SK-N-SH (cell line): ENCODE results near the gene GRXCR2. TPM values are rescaled to one million over a fixed set of nuclear protein-coding genes. Genes with fewer than 3 reads are reported as not detected.

ENCODE experiments used
- CTCF ChIA-PET: fragments of 300-600, 350-600 bp; formaldehyde crosslinking; extraction: SDS; loops from one replicate; lab custom pipeline; 2021; lab: Yijun Ruan, JAX
- POLR2A ChIA-PET: fragments of 350-600 bp; sonication (Branson Sonifier 250); formaldehyde crosslinking; extraction: SDS; loops from one replicate; lab custom pipeline; 2020; ENCODE audit warnings: antibody characterized with exemption, inconsistent platforms; lab: Yijun Ruan, JAX
- DNase-seq: peaks from one replicate; pipeline ENCODE4 v3.0.0; 2012
- H2AFZ ChIP-seq: fragments of 200-600 bp; sonication (generic); 2 replicates; pipeline ENCODE4 v1.8.1; 2016; ENCODE audit warnings: antibody characterized with exemption, mild to moderate bottlenecking, low read depth
- H3F3A ChIP-seq: fragments of 200-600 bp; sonication (generic); replicated peaks from 2 replicates; pipeline ENCODE3; 2016; ENCODE audit warnings: antibody characterized with exemption, mild to moderate bottlenecking; ENCODE audit not compliant: insufficient read depth
- H3K27ac ChIP-seq, 2 experiments: fragments of 200-500 bp in 1 of 2; fragments of 200-600 bp in 1 of 2; sonication (Bioruptor generic) in 1 of 2; sonication (generic), shearing (Covaris generic) in 1 of 2; 2 replicates each; pipeline versions ENCODE4 v1.5.1 to v1.6.1; 2014 to 2016; ENCODE audit warnings: low read depth in 2 of 2, inconsistent platforms in 1 of 2, low read length in 1 of 2, mild to moderate bottlenecking in 1 of 2, mixed read lengths in 1 of 2
- H3K27me3 ChIP-seq: fragments of 200-600 bp; sonication (generic), shearing (Covaris generic); 2 replicates; pipeline ENCODE4 v1.6.1; 2016; ENCODE audit warnings: mixed run types; ENCODE audit not compliant: insufficient read depth
- H3K36me3 ChIP-seq, 2 experiments: fragments of 200-500 bp in 1 of 2; fragments of 200-600 bp in 1 of 2; sonication (Bioruptor generic) in 1 of 2; sonication (generic) in 1 of 2; replicated peaks in 1 of 2; 2 replicates each; pipeline versions ENCODE3 to v1.5.1; 2014 to 2016; ENCODE audit warnings: low read length in 1 of 2, mild to moderate bottlenecking in 1 of 2; ENCODE audit not compliant: insufficient read depth in 2 of 2, control insufficient read depth in 1 of 2
- H3K4me1 ChIP-seq, 2 experiments: fragments of 200-500 bp in 1 of 2; fragments of 200-600 bp in 1 of 2; sonication (Bioruptor generic) in 1 of 2; sonication (generic), shearing (Covaris generic) in 1 of 2; 2 replicates each; pipeline versions ENCODE4 v1.5.1 to v1.6.1; 2014 to 2016; ENCODE audit warnings: low read depth in 1 of 2, low read length in 1 of 2, mixed run types in 1 of 2; ENCODE audit not compliant: insufficient read depth in 2 of 2, control insufficient read depth in 1 of 2
- H3K4me2 ChIP-seq: fragments of 200-600 bp; sonication (generic), shearing (Covaris generic); 2 replicates; pipeline ENCODE4 v1.6.1; 2017; ENCODE audit warnings: mixed run types
- H3K4me3 ChIP-seq, 2 experiments: fragments of 200-500 bp in 1 of 2; fragments of 200-600 bp in 1 of 2; sonication (Bioruptor generic) in 1 of 2; sonication (generic), shearing (Covaris generic) in 1 of 2; 2 replicates each; pipeline versions ENCODE4 v1.5.1 to v1.8.1; 2014 to 2016; ENCODE audit warnings: low read depth in 2 of 2, inconsistent platforms in 1 of 2, low read length in 1 of 2, mild to moderate bottlenecking in 1 of 2, mixed read lengths in 1 of 2, moderate library complexity in 1 of 2
- H3K79me2 ChIP-seq: fragments of 200-600 bp; sonication (generic); 2 replicates; pipeline ENCODE4 v1.8.1; 2017; ENCODE audit warnings: mild to moderate bottlenecking; ENCODE audit not compliant: insufficient read depth
- H3K9ac ChIP-seq: fragments of 200-600 bp; sonication (generic); 2 replicates; pipeline ENCODE4 v1.6.1; 2017; ENCODE audit warnings: mixed run types
- H3K9me2 ChIP-seq: fragments of 200-600 bp; sonication (generic); 2 replicates; pipeline ENCODE4 v1.6.1; 2017; ENCODE audit warnings: mixed run types
- H3K9me3 ChIP-seq: fragments of 200-600 bp; sonication (generic); 2 replicates; pipeline ENCODE4 v1.6.1; 2017; ENCODE audit warnings: mixed run types, mild to moderate bottlenecking, moderate library complexity
- H4K20me1 ChIP-seq: fragments of 200-600 bp; sonication (generic); 2 replicates; pipeline ENCODE4 v1.6.1; 2017; ENCODE audit warnings: mild to moderate bottlenecking, mixed run types; ENCODE audit not compliant: insufficient read depth
- EP300 ChIP-seq, 2 experiments: IDR thresholded peaks; 2 replicates each; pipeline versions ENCODE4 v1.4.0 to v1.6.1; 2012; ENCODE audit warnings: borderline replicate concordance in 1 of 2, low read depth in 1 of 2, low read length in 1 of 2
- EZH2phosphoT487 ChIP-seq: fragments of 200-600 bp; sonication (generic); IDR thresholded peaks from 2 replicates; pipeline ENCODE4 v1.6.1; 2017; ENCODE audit warnings: low read depth, mixed run types, mild to moderate bottlenecking, antibody characterized with exemption, moderate library complexity, borderline replicate concordance
- FOSL2 ChIP-seq: IDR thresholded peaks from 2 replicates; pipeline ENCODE4 v1.4.0; 2012; ENCODE audit warnings: low read depth, mild to moderate bottlenecking, moderate library complexity, borderline replicate concordance
- GABPA ChIP-seq: IDR thresholded peaks from 2 replicates; pipeline ENCODE4 v1.4.0; 2012; ENCODE audit warnings: low read depth, mild to moderate bottlenecking
- GATA2 ChIP-seq: sonication (generic); formaldehyde crosslinking; IDR thresholded peaks from 2 replicates; pipeline ENCODE4 v1.5.0; 2020; ENCODE audit warnings: mild to moderate bottlenecking, missing genetic modification reagents
- MAX ChIP-seq: IDR thresholded peaks from 2 replicates; pipeline ENCODE4 v1.4.0; 2012; ENCODE audit warnings: low read depth
- MEF2A ChIP-seq: IDR thresholded peaks from 2 replicates; pipeline ENCODE4 v1.4.0; 2012; ENCODE audit warnings: low read depth, borderline replicate concordance
- NFIC ChIP-seq: IDR thresholded peaks from 2 replicates; pipeline ENCODE4 v1.4.0; 2012; ENCODE audit warnings: borderline replicate concordance
- PBX3 ChIP-seq: IDR thresholded peaks from 2 replicates; pipeline ENCODE4; 2012
- RAD21 ChIP-seq: IDR thresholded peaks from 2 replicates; pipeline ENCODE4 v1.6.1; 2012; ENCODE audit warnings: mild to moderate bottlenecking, low read length
- REST ChIP-seq: IDR thresholded peaks from 2 replicates; pipeline ENCODE4 v1.6.1; 2012; ENCODE audit warnings: mild to moderate bottlenecking, low read depth, low read length, moderate library complexity
- RXRA ChIP-seq: IDR thresholded peaks from 2 replicates; pipeline ENCODE4 v1.4.0; 2012; ENCODE audit warnings: low read depth, mild to moderate bottlenecking, borderline replicate concordance
- SMC3 ChIP-seq: IDR thresholded peaks from 2 replicates; pipeline ENCODE4 v1.6.1; 2012; ENCODE audit warnings: low read depth, low read length, improper control_type of control experiment
- TAF1 ChIP-seq: IDR thresholded peaks from 2 replicates; pipeline ENCODE4 v1.6.1; 2012; ENCODE audit warnings: low read depth, mild to moderate bottlenecking, low read length, moderate library complexity, borderline replicate concordance
- USF1 ChIP-seq: IDR thresholded peaks from 2 replicates; pipeline ENCODE4 v1.4.0; 2012; ENCODE audit warnings: low read depth, borderline replicate concordance
- USF2 ChIP-seq: fragments of 150-350 bp; IDR thresholded peaks from 2 replicates; pipeline ENCODE4 v1.6.1; 2017; ENCODE audit warnings: antibody characterized with exemption, low read length, low read depth, borderline replicate concordance
- WGBS: methylation state at CpG from one replicate; pipeline ENCODE4 v1.1.6; 2017; ENCODE audit warnings: low lambda C conversion rate; 5-methylcytosine and 5-hydroxymethylcytosine counted together
- polyA plus RNA-seq, 3 experiments: library from polyadenylated mRNA; depleted of rRNA; stranded (reverse); fragments of >200 nt; gene quantifications; 2 replicates each; pipeline ENCODE4 v1.2.3, GENCODE V29; 2012

GRXCR2 gene
- polyA plus RNA-seq, 1 of the 3 experiments (the other 2 are of a cell fraction): not detected

GRCh38 chr5:145915970-145916638 is 43.3 kb upstream of the GRXCR2 start:
- Histone ChIP-seq H3K79me2 (no peaks in the 10 kb centered on the region), H3K9me2 (no peaks in the 10 kb centered on the region), H3K4me2 (no peak overlapping the region), H3K4me1 (peaks cover 0 to 7% of the 10 kb centered on the region in 2 experiments; a peak in 1 of 4 replicates), H3K9ac (no peak overlapping the region), H3K36me3 (no peaks in the 10 kb centered on the region), H2AFZ (no peak overlapping the region), H4K20me1 (no peaks in the 10 kb centered on the region), H3K9me3 (no peaks in the 10 kb centered on the region), H3K27ac (no peak overlapping the region), H3F3A (no peaks in the 10 kb centered on the region), H3K4me3 (no peak overlapping the region), H3K27me3 (no peaks in the 10 kb centered on the region)
- DNase-seq: no peak
- POLR2A ChIA-PET: no interaction called here
- CTCF ChIA-PET: interaction anchor here (1.2 to 1.4 kb wide), 2 partner anchors 17 to 28 kb away, joined by 3 to 4 read pairs; no protein-coding TSS in a partner anchor
- WGBS: 79% methylated on average over 7 of the region's 7 CpGs
- TF ChIP-seq SMC3: no peak
- TF ChIP-seq MAX: no peak
- no peak for TF ChIP-seq GATA2 (CRISPR knock-in tag)
- no peak for TF ChIP-seq RAD21
- TF ChIP-seq RXRA: no peak
- no peak for TF ChIP-seq REST
- TF ChIP-seq FOSL2: no peak
- TF ChIP-seq TAF1: no peak
- no peak for TF ChIP-seq USF1
- no peak for TF ChIP-seq MEF2A
- TF ChIP-seq EZH2phosphoT487: no peak
- TF ChIP-seq GABPA: no peak
- TF ChIP-seq NFIC: no peak

GRCh38 chr5:145913701-145914100 is 40.9 kb upstream of the GRXCR2 start:
- Histone ChIP-seq H3K4me1 (peaks cover 0 to 7% of the 10 kb centered on the region in 2 experiments; a peak in 1 of 4 replicates), H3K27me3 (no peaks in the 10 kb centered on the region), H3K79me2 (no peaks in the 10 kb centered on the region), H3K27ac (no peak overlapping the region), H3K4me2 (no peak overlapping the region), H3K9me2 (no peaks in the 10 kb centered on the region), H2AFZ (no peak overlapping the region), H3F3A (no peaks in the 10 kb centered on the region), H3K9ac (no peak overlapping the region), H3K36me3 (no peaks in the 10 kb centered on the region), H3K4me3 (no peak overlapping the region), H4K20me1 (no peaks in the 10 kb centered on the region), H3K9me3 (no peaks in the 10 kb centered on the region)
- ChIA-PET POLR2A (no interaction called here), CTCF (no interaction called here)
- 95% methylated on average over 7 of the region's 7 CpGs for WGBS
- no peak for DNase-seq
- TF ChIP-seq USF2: no peak
- TF ChIP-seq EP300 (IDR thresholded peaks at IDR 0.05; ENCODE audit: borderline replicate concordance in 1 of 2, low read depth in 1 of 2, low read length in 1 of 2): no peak
- no peak for TF ChIP-seq PBX3
- TF ChIP-seq NFIC: no peak
